Heart left ventricle (tissue), 13 donors: ENCODE results near the gene CAMKMT.

Experiments
- CTCF ChIP-seq, 12 donors: fragments of 200-600 bp; sonication (generic) in 4 of 12; IDR thresholded peaks; one replicate each; pipeline versions ENCODE4 v1.5.0 to v1.8.0; 2018 to 2022; ENCODE audit warnings: antibody characterized with exemption in 12 of 12, mild to moderate bottlenecking in 5 of 12
- POLR2A ChIP-seq, 2 donors: fragments of 450-650 bp; IDR thresholded peaks; one replicate each; pipeline ENCODE4 v1.6.1; 2017; ENCODE audit warnings: antibody characterized with exemption in 2 of 2, mild to moderate bottlenecking in 2 of 2, moderate library complexity in 2 of 2
- donor health status: ischemic (EF 13 %, LVEDD 7.1; RV severe dilation, severe dysfunction).
- donor health status: DM: no; HTN: yes; CAD: no.
- donor health status: DM: no; HTN: no; CAD: no.
- donor health status: ischemic (EF 25% LVEDD 6.9; RV normal size, moderate dysfunction).
- donor health status: ischemic (EF 25% LVEDD 5.7; RV mildly dilated, moderate dysfunction).
- donor health status: ischemic (EF 35%, LVEDD 5.7; RV mildly dilated, moderate dysfunction).
- donor health status: nonischemic (EF 11% LVEDD 7.7; RV severe dilation, severe dysfunction).
- donor health status: DM: yes; HTN: yes; CAD: no.
- donor health status: PGD.
- donor health status: ischemic (EF 29% LVEDD 5.4; RV normal size, mild dysfunction).
- donor health status: nonischemic (EF 23%, LVEDD 6.1; RV moderate dilation, normal function).

GRCh38 chr2:44459739-44460138, 98.0 kb downstream of the CAMKMT start:
- no peak for TF ChIP-seq POLR2A (IDR thresholded peaks at IDR 0.05)
- no peak for TF ChIP-seq CTCF (IDR thresholded peaks at IDR 0.05)
